Skin epidermis (tissue), 12 donors: ENCODE data around the gene DAGLA.
"Not testable (repeated sequence)": the region's sequence is repeated elsewhere in the genome, so short reads cannot be mapped to it uniquely, and the experiment has no call there.

Experiments used
- H3K27ac ChIP-seq, 21 experiments: fragments of 200-600 bp; sonication (generic) in 11 of 21; one replicate each; pipeline ENCODE4 v1.5.0; 2020; ENCODE audit warnings: mild to moderate bottlenecking in 3 of 21, inconsistent platforms in 2 of 21, moderate library complexity in 2 of 21
- H3K4me3 ChIP-seq, 7 experiments: fragments of 200-600 bp; sonication (generic) in 2 of 7; one replicate each; pipeline ENCODE4 v1.5.0; 2020; ENCODE audit warnings: inconsistent platforms in 2 of 7, mild to moderate bottlenecking in 2 of 7, moderate library complexity in 1 of 7

The DAGLA gene

GRCh38 chr11:61660997-61661396 is 19.2 kb upstream of the DAGLA start:
- H3K4me3 ChIP-seq, H3K27ac ChIP-seq: not testable (repeated sequence)

DNA sequence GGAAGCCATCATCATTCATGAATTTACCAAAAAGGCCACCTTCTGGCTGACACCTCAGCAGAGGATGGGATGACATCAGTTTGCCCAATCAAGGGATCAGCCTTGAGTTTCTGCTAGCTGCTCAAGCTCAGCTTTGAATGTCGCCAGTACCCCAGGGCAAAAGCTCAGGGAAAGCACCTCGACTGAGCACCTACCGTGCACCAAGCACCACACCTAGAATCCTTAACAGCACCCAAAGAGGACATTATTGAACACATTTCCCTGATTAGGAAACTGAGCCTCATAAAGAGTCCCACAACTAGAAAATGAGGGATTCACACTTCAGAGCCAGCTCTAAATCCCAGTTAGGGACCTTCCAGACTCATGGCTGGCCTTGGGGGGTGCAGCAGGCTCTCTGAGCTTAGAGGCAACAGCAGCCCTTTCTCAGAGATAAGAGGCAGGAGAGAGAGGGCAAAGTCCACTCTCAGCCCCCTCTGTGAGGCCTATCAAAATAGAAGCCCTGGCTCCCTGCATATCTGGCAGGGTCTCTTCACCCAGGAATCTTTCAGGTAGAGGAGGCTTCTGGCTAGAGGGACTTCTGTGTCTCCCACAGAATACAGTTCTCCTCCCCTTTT is 13.4 kb upstream of the DAGLA start:
- H3K4me3 ChIP-seq = no peak overlapping the region
- H3K27ac ChIP-seq = no peak overlapping the region

GRCh38 chr11:61667684-61668305 is 12.4 kb upstream of the DAGLA start:
- H3K27ac ChIP-seq = no peak overlapping the region
- no peak overlapping the region for H3K4me3 ChIP-seq

GRCh38 chr11:61669417-61669816 is 10.8 kb upstream of the DAGLA start:
- H3K4me3 ChIP-seq = no peak overlapping the region
- H3K27ac ChIP-seq = no peak overlapping the region

DNA sequence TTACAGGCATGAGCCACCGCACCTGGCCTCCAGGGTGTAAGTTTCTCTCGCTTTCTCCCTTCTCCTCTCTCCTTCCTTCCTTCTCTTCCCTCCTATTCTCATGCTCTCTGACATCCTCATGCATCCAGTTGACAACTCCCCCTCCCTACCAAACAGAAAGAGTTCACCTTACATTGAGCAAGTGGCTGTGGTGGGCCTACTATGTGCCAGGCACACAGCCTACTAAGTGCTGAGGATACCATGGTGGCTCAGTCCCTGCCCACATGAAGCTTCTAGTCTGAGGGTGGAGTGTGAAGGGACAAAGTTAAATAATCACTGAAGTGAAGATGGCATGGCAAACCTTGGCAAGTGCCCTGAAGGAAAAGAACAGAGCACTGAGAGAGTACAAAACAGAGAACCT is 9.6 kb upstream of the DAGLA start:
- Histone ChIP-seq H3K27ac (no peak overlapping the region), H3K4me3 (no peak overlapping the region)

- Histone ChIP-seq H3K27ac (no peak overlapping the region), H3K4me3 (no peak overlapping the region)
Observed at GRCh38 chr11:61671527-61671926, 8.7 kb upstream of the DAGLA start.

DNA sequence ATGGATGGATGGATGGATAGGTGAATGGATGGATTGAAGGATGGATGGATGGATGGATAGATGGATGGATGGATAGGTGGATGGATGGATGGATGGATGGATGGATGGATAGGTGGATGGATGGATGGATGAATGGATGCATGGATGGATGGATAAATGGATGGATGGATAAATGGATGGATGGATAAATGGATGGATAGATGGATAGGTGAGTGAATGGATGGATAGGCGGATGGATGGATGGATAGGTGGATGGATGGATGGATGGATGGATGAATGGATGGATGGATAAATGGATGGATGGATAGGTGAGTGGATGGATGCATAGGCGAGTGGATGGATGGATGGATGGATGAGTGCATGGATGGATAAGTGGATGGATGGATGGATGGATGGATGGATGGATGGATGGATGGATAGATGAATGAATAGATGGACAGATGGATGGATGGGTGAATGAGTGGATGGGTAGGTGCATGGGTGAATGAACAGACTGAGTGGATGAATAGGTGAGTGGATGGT is 6.2 kb upstream of the DAGLA start:
- not testable (repeated sequence) for H3K4me3 ChIP-seq, H3K27ac ChIP-seq

- H3K4me3 ChIP-seq = no peak overlapping the region
- H3K27ac ChIP-seq = no peak overlapping the region
Observed at GRCh38 chr11:61675826-61676225, 4.4 kb upstream of the DAGLA start.

DNA sequence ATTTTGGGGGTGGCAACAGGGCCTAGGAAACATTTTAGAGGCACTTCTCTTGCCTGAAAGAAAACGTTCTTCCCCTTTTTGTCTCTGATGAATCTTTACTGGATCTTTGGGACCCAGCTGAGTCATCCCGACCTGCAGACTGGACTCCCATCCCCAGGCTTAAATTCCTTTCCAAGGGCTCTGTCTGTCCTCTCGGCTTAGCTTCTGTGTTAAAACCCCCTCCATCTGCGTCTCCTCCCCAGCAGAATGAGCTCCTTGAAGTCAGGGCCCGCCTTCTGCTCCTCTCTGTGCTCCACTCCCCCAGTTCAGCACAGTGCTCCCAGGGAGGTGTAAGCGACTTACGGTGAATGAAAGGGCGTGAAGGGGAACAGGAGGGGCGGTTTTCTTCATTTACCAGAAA is 895 bp upstream of the DAGLA start:
- H3K27ac ChIP-seq = no peak overlapping the region
- H3K4me3 ChIP-seq = no peak overlapping the region

GRCh38 chr11:61680622-61681221 is 531 bp downstream of the DAGLA start:
- Histone ChIP-seq H3K4me3 (peak overlapping the region; percentile 20 to 47 (median 34)), H3K27ac (peak overlapping the region in 1 of 21 experiments; percentile 54)

- no peak overlapping the region for H3K4me3 ChIP-seq
- H3K27ac ChIP-seq = peak overlapping the region in 1 of 21 experiments; percentile 24
Observed at GRCh38 chr11:61682093-61682732, 2.0 kb downstream of the DAGLA start.

- Histone ChIP-seq H3K27ac (peak overlapping the region in 1 of 21 experiments; percentile 24), H3K4me3 (no peak overlapping the region)
Observed at GRCh38 chr11:61682906-61683675, 2.9 kb downstream of the DAGLA start.

DNA sequence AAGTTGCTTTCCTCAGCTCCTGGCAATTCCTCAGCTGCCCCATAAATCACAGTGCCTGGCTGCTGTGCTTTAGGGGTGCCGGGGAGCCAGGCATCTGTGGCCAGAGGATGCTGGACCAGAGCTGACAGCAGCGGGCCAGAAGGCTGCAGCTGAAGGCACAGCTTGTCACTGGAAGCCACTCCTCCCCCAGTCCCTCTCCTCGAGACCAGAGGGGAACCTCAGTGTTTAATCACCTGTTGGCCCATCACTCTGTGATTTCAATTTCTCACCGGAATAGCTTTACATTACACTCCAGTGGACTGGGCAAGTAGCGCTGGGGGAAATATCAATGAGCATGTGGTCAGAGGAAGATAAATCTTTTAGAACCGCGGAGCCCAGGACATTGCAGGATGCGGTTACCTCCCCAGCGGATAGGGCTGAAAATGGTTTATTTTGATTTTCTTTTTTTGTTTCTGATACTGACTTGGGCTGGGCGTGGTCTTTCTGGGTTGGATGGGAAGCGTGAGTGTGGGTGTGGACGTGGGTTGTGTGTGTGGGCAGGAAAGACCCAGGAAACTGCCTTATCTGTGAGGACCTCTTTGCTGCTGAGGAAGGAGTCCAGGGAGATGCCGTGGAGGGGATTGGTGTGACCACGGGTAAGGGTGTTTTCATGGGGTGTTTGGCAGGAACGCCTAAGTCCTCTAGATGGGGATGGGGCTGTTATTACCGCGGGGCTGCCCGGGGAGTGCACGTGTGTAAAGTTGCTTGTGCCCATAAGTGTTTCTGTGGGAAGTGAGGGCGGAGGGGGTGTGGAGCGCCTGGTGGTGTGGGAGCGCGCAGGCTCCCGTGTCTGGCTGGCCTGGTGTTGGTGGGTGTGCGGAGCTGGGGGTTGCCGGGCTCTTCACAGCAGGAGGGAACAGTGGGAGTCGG is 4.0 kb downstream of the DAGLA start:
- Histone ChIP-seq H3K4me3 (no peak overlapping the region), H3K27ac (no peak overlapping the region)

- no peak overlapping the region for H3K27ac ChIP-seq
- H3K4me3 ChIP-seq = no peak overlapping the region
Observed at GRCh38 chr11:61684870-61685616, 4.9 kb downstream of the DAGLA start.

DNA sequence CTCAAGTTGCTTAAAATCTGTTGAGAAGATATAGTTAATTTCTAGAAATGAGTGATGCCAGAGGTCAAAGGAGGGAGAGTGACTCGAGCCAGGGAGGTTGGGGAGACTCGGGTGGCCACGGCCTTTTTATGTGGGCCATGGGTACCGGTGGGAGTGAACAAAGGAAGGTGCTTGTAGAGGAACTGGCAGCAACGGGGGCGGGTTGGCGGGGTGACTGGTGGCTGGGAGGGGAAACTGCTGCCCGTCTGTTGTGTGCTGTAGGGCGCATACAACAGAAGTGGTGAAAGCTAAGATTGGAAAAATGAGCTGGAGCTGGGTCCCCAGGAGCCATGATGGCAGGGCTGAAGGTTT is 5.4 kb downstream of the DAGLA start:
- H3K4me3 ChIP-seq = no peak overlapping the region
- H3K27ac ChIP-seq = no peak overlapping the region

GRCh38 chr11:61686066-61686465 is 5.9 kb downstream of the DAGLA start:
- no peak overlapping the region for H3K27ac ChIP-seq
- H3K4me3 ChIP-seq = no peak overlapping the region

GRCh38 chr11:61686469-61686868 is 6.3 kb downstream of the DAGLA start:
- no peak overlapping the region for H3K27ac ChIP-seq

DNA sequence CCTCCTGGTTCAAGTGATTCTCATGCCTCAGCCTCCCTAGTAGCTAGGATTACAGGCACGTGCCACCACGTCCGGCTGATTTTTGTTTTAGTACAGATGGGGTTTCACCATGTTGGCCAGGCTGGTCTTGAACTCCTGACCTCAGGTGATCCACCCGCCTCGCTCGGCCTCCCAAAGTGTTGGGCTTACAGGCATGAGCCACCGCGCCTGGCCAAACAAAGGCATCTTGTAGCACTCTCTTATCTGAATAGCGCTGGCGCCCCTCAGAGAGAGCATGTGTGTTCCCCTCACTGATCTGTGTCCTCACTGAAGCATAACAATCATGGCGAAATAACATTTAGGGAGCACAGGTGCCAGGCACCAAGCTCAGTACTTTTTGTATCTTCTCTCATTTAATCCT is 7.2 kb downstream of the DAGLA start:
- H3K4me3 ChIP-seq = no peak overlapping the region
- H3K27ac ChIP-seq = no peak overlapping the region

More at GRCh38 chr11:61686469-61686868, 6.3 kb downstream of the DAGLA start:
- no peak overlapping the region for H3K4me3 ChIP-seq
